Osteocyte (in vitro differentiated cells): Measurements from ENCODE around the gene SERINC2. TPM values are rescaled to one million over a fixed set of nuclear protein-coding genes. Genes with fewer than 3 reads are reported as not detected.

ENCODE experiments used
- DNase-seq: peaks from one replicate; pipeline ENCODE4 v3.0.0; 2021; ENCODE audit warnings: mixed read lengths; ENCODE audit not compliant: unreplicated experiment; ENCODE audit errors: extremely low spot score
- H3K27ac Mint-ChIP-seq: one replicate; pipeline ENCODE4 v1.8.0; 2021; ENCODE audit warnings: mild to moderate bottlenecking, mixed read lengths; ENCODE audit not compliant: unreplicated experiment
- H3K27me3 Mint-ChIP-seq: one replicate; pipeline ENCODE4 v1.8.0; 2021; ENCODE audit warnings: mixed read lengths; ENCODE audit not compliant: unreplicated experiment
- H3K36me3 Mint-ChIP-seq: one replicate; pipeline ENCODE4 v1.8.0; 2021; ENCODE audit warnings: mixed read lengths; ENCODE audit not compliant: unreplicated experiment
- H3K4me1 Mint-ChIP-seq: one replicate; pipeline ENCODE4 v1.8.0; 2021; ENCODE audit warnings: mixed read lengths; ENCODE audit not compliant: unreplicated experiment
- H3K4me3 Mint-ChIP-seq: one replicate; pipeline ENCODE4 v1.8.0; 2021; ENCODE audit warnings: mild to moderate bottlenecking, moderate library complexity, mixed read lengths; ENCODE audit not compliant: unreplicated experiment
- H3K9me3 Mint-ChIP-seq: one replicate; pipeline ENCODE4 v1.8.0; 2021; ENCODE audit warnings: mixed read lengths; ENCODE audit not compliant: unreplicated experiment
- total RNA-seq: library from RNA; stranded (reverse); gene quantifications from 2 replicates; pipeline ENCODE4 v1.2.1, GENCODE V29; 2021
- TF ChIP-seq, protein P1 (sequence below): fragments of 200-600 bp; sonication (generic); IDR thresholded peaks from 2 replicates; pipeline ENCODE4 v1.5.0; 2021; ENCODE audit warnings: antibody characterized with exemption, mild to moderate bottlenecking, moderate library complexity

Gene SERINC2
- total RNA-seq, 1 donor from 2014 or later = 4.2 TPM

DNA sequence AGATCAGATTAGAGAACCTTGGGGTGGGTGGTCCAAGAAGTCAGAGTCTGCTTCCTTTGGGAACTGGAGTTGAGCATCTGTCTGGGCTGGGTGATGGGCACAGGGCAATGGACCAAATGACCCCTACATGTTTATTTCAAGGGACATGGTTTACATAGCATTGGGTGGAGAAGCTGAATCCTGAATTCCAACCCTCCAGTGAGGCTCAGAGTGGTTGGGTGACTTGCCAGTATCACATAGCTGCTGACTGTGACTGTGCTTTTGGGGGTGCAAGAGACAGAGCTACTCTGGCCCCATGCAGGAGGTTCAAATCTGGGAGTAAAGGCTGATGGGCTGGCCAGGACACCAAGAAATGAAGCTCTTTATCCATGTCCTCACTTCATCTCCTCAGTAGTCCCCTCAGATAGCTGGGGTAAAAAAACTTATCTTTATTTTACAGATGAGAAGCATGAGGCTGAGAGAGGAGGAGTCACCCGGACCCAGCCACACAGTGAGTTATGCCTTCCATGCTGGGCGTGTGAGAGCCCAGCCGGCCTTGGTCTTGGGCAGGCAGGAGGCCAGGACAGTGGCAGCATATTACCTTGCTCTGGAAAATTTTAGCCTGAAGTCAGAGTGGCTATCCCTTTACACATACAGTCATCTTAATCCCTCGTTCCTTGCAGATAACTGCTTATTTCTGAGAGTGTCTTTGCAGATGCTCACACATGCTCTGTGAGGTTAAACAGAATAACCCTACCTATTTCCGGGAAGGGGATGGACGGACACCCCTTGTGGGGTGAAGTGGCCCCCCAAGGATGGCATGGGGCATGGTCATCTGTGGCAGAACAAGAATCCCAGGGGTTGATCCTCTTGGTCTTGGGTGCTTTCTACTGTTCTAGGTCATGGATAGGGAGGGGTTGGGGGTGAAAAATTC, 2.8 kb upstream of the SERINC2 start:
- no peak overlapping the region for H3K4me3 Mint-ChIP-seq
- peaks cover 39% of the 10 kb centered on the region for H3K27me3 Mint-ChIP-seq
- H3K4me1 Mint-ChIP-seq = peaks cover 3% of the 10 kb centered on the region

DNA sequence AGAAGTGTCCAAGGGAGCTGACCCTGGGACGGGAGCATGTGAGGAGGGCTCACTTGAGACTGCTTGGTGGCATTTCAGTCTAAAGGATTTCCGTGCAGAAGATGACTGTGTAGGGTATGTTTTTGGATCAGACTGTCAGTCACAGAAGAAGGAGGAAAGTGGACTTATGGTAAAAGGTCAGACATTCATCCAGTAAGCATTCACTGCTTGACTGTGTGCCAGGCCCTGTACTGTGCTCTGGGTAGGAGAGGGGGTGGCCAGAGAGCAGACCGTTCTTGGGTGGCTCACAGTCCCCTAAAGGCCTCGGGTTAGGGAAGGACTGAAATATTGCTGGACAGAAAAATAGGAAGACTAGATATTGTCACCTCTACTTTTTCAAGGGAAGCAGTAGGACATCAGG, 2.1 kb upstream of the SERINC2 start:
- TF ChIP-seq, protein P1, sequence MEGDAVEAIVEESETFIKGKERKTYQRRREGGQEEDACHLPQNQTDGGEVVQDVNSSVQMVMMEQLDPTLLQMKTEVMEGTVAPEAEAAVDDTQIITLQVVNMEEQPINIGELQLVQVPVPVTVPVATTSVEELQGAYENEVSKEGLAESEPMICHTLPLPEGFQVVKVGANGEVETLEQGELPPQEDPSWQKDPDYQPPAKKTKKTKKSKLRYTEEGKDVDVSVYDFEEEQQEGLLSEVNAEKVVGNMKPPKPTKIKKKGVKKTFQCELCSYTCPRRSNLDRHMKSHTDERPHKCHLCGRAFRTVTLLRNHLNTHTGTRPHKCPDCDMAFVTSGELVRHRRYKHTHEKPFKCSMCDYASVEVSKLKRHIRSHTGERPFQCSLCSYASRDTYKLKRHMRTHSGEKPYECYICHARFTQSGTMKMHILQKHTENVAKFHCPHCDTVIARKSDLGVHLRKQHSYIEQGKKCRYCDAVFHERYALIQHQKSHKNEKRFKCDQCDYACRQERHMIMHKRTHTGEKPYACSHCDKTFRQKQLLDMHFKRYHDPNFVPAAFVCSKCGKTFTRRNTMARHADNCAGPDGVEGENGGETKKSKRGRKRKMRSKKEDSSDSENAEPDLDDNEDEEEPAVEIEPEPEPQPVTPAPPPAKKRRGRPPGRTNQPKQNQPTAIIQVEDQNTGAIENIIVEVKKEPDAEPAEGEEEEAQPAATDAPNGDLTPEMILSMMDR = no peak
- no peak for DNase-seq
- no peaks in the 10 kb centered on the region for H3K9me3 Mint-ChIP-seq
- no peaks in the 10 kb centered on the region for H3K36me3 Mint-ChIP-seq
- H3K4me1 Mint-ChIP-seq = peaks cover 3% of the 10 kb centered on the region
- H3K4me3 Mint-ChIP-seq = no peak overlapping the region
- H3K27ac Mint-ChIP-seq = no peak overlapping the region
- peaks cover 41% of the 10 kb centered on the region for H3K27me3 Mint-ChIP-seq

More for the DNA sequence above, 2.8 kb upstream of the SERINC2 start:
- Mint-ChIP-seq H3K36me3 (no peaks in the 10 kb centered on the region), H3K9me3 (no peaks in the 10 kb centered on the region), H3K27ac (no peak overlapping the region)
- no peak for DNase-seq
- TF ChIP-seq, protein P1 = no peak

DNA sequence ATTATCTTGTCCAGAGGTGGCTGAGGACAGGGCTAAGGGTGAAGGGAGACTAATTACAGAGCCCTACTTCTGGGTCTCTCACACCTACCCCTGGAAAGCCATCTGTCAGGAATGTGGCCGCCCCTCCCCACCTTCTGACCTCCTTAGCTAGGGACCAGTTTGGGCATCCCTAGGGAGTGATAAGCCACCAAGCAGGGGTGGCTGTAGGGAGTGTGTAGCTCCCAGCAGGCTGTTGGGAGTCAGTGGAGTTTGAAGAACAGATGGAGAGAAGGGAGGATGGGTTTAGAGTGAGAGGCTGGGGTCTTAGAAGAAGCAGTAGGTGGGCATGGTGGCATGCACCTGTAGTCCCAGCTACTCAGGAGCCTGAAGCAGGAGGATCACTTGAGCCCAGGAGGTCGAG, 808 bp upstream of the SERINC2 start:
- Mint-ChIP-seq H3K9me3 (no peaks in the 10 kb centered on the region), H3K4me1 (peaks cover 3% of the 10 kb centered on the region), H3K27ac (no peak overlapping the region), H3K4me3 (peak overlapping the region; percentile 64), H3K27me3 (peaks cover 41% of the 10 kb centered on the region), H3K36me3 (no peaks in the 10 kb centered on the region)
- TF ChIP-seq, protein P1 = no peak
- no peak for DNase-seq

DNA sequence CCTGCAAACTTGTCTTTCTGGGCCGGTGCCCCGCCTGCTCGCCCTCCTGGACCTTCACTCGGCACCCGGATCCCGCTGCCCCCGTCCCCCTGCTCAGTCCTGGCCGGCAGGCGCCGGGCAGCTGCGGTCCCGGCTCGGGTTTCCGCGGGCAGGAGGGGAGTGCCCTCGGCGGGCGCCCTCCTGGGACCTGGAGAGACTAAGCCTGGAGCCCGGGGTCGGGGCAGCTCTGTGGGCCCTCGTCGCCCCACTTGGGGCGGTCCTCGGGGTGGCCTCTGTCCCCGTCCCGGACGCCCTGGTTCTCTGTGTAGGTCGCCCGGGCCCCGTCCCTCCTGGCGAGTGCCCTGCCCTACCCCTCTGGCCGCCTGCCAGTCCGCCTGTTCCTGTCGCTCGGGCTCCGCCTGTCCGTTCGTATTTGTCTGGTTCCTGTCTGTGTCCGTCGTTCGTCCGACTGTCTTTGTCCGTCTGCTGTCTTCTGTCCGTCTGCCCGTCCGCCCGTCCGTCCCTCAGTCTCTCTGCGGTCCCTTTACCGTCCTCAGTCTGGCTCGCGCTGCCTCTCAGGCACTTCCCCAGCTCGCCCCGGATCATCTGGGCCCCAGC, 490 bp downstream of the SERINC2 start:
- DNase-seq = no peak
- no peaks in the 10 kb centered on the region for H3K9me3 Mint-ChIP-seq
- peaks cover 38% of the 10 kb centered on the region for H3K27me3 Mint-ChIP-seq
- H3K4me3 Mint-ChIP-seq = peak overlapping the region; percentile 90
- TF ChIP-seq, protein P1 = no peak
- H3K4me1 Mint-ChIP-seq = peaks cover 3% of the 10 kb centered on the region
- peak overlapping the region; percentile 38 for H3K27ac Mint-ChIP-seq
- H3K36me3 Mint-ChIP-seq = no peaks in the 10 kb centered on the region

DNA sequence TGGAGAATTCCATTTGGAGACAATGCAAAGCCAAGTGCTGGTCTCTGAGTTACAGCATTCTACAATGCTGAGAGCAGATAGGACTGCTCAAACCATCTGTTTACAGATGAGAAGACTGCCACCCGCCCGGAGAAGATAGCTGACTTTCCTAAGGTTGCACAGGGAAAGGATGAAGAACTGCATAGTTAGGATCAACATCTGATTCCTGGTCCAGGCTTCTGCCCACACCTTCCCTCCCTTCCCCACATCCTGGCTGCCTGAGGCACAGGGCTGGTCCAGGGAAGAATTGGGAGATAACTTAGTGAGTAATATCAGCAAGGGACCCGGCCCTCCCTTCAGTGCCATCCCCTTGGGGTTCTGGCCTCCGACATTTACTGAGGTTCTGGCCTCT, 2.0 kb downstream of the SERINC2 start:
- H3K4me1 Mint-ChIP-seq = peaks cover 3% of the 10 kb centered on the region
- no peaks in the 10 kb centered on the region for H3K36me3 Mint-ChIP-seq
- H3K4me3 Mint-ChIP-seq = no peak overlapping the region
- H3K27ac Mint-ChIP-seq = no peak overlapping the region
- TF ChIP-seq, protein P1 = no peak
- peaks cover 28% of the 10 kb centered on the region for H3K27me3 Mint-ChIP-seq
- DNase-seq = no peak
- H3K9me3 Mint-ChIP-seq = no peaks in the 10 kb centered on the region
